ENCODE results near the gene PTER. TPM values are rescaled to one million over a fixed set of nuclear protein-coding genes. Genes with fewer than 3 reads are reported as not detected.

PTER gene
- total and polyA plus RNA-seq, 10 of the 15 experiments (the other 5 are each of a cell fraction or from before 2014, with no cell fraction given), result 16.0 to 31.2 (median 23.1) TPM

DNA sequence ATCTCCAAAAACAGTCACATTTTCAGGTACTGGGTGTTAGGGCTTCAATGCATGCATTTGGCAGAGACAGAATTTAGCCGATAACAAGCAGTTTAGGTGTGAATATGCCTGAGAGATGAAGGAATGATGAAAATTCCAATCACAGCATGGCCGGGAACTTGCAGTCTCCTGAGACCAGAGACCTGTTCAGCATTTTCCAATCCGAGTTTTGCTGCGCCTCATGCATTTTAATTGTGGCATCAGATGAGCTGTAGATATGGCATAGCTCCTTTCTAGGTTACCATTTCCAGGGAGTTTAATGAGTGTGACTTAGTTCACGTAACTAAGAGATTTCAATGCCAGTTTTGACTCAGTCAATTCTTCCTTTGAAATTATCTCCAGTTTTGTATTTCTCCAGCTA, 99.3 kb downstream of the PTER start (continued):
- TF ChIP-seq CREB1 (IDR thresholded peaks at IDR 0.05; ENCODE audit: low read depth), result no peak

DNA sequence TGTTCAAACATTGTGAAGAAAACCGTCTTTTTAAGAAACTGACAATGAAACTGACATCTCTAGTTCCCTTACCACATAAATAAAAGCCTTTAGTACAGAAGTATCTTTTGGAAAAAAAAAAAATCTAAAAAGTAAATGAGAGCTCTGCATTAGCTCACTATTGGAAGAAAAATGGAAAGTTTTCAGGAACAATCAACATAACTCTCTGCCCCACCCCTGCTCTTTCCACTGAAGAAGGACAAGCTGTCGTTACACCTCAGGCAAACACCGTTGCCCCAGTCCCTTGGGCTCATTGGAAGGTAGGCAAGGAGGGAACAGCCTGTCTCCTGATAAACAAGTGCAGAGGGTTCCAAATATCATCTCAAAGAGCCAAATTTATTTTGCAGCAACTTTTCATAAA, 107.3 kb downstream of the PTER start:
- H2AFZ ChIP-seq (ENCODE audit: control insufficient read depth, low read depth, low read length), result no peak overlapping the region
- ATAC-seq, result no peak
- CTCF ChIA-PET, result interaction anchor here (0.6 to 2.8 kb wide), 10 partner anchors 8 to 665 kb away, joined by 3 to 15 read pairs (median 4); no protein-coding TSS in a partner anchor
- no peak for DNase-seq (ENCODE audit: low read depth, low spot score)
- no peaks in the 10 kb centered on the region for H4K20me1 ChIP-seq (ENCODE audit: control insufficient read depth, insufficient read depth)
- H3K27me3 ChIP-seq (replicated peaks in 1 of 2; ENCODE audit: control insufficient read depth in 2 of 2, insufficient read depth in 2 of 2, low read length in 1 of 2), result no peaks in the 10 kb centered on the region; a peak in 1 of 4 replicates
- RAD21 ChIA-PET (ENCODE audit: unreplicated experiment), result interaction anchor here (0.7 kb wide), 1 partner anchor 32 kb away, joined by 4 read pairs; no protein-coding TSS in a partner anchor
- TF ChIP-seq, protein P1, sequence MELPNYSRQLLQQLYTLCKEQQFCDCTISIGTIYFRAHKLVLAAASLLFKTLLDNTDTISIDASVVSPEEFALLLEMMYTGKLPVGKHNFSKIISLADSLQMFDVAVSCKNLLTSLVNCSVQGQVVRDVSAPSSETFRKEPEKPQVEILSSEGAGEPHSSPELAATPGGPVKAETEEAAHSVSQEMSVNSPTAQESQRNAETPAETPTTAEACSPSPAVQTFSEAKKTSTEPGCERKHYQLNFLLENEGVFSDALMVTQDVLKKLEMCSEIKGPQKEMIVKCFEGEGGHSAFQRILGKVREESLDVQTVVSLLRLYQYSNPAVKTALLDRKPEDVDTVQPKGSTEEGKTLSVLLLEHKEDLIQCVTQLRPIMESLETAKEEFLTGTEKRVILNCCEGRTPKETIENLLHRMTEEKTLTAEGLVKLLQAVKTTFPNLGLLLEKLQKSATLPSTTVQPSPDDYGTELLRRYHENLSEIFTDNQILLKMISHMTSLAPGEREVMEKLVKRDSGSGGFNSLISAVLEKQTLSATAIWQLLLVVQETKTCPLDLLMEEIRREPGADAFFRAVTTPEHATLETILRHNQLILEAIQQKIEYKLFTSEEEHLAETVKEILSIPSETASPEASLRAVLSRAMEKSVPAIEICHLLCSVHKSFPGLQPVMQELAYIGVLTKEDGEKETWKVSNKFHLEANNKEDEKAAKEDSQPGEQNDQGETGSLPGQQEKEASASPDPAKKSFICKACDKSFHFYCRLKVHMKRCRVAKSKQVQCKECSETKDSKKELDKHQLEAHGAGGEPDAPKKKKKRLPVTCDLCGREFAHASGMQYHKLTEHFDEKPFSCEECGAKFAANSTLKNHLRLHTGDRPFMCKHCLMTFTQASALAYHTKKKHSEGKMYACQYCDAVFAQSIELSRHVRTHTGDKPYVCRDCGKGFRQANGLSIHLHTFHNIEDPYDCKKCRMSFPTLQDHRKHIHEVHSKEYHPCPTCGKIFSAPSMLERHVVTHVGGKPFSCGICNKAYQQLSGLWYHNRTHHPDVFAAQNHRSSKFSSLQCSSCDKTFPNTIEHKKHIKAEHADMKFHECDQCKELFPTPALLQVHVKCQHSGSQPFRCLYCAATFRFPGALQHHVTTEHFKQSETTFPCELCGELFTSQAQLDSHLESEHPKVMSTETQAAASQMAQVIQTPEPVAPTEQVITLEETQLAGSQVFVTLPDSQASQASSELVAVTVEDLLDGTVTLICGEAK (IDR thresholded peaks at IDR 0.05; ENCODE audit: borderline replicate concordance), result no peak
- TF ChIP-seq STAT1 (conservative IDR thresholded peaks at IDR 0.05) (no peak), NFYA (IDR thresholded peaks at IDR 0.05; ENCODE audit: borderline replicate concordance, low read depth, low read length) (no peak), IRF4 (IDR thresholded peaks at IDR 0.05; ENCODE audit: low read depth, low read length) (no peak), BMI1 (IDR thresholded peaks at IDR 0.05; ENCODE audit: borderline replicate concordance) (no peak)
- TF ChIP-seq, protein P2, sequence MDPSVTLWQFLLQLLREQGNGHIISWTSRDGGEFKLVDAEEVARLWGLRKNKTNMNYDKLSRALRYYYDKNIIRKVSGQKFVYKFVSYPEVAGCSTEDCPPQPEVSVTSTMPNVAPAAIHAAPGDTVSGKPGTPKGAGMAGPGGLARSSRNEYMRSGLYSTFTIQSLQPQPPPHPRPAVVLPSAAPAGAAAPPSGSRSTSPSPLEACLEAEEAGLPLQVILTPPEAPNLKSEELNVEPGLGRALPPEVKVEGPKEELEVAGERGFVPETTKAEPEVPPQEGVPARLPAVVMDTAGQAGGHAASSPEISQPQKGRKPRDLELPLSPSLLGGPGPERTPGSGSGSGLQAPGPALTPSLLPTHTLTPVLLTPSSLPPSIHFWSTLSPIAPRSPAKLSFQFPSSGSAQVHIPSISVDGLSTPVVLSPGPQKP (IDR thresholded peaks at IDR 0.05; ENCODE audit: low read depth, low read length), result no peak
- in situ Hi-C loops (cut with MboI) (loop anchor here (10.0 kb wide), 1 partner anchor 649 kb away; no protein-coding TSS in a partner anchor), intact Hi-C loops (cut with micrococcal nuclease; ENCODE audit: unreplicated experiment) (no loop called here)
- no peak for FAIRE-seq
- BruUV-seq (replicated peaks), result no TSS peak
- 44% methylated on average over 3 of the region's 3 CpGs for WGBS (ENCODE audit: insufficient coverage, insufficient replicate concordance, low lambda C conversion rate, missing lambda C conversion rate)
- H3K9me3 ChIP-seq (replicated peaks; ENCODE audit: control insufficient read depth, insufficient read depth, low read length), result no peaks in the 10 kb centered on the region
- H3K36me3 ChIP-seq (ENCODE audit: control insufficient read depth in 2 of 2, insufficient read depth in 2 of 2, low read length in 1 of 2), result no peaks in the 10 kb centered on the region
- no peak overlapping the region for H3K4me3 ChIP-seq
- H3K79me2 ChIP-seq (ENCODE audit: control insufficient read depth, insufficient read depth, low read length), result no peaks in the 10 kb centered on the region
- H3K9ac ChIP-seq (ENCODE audit: control insufficient read depth, insufficient read depth, low read length), result no peak overlapping the region
- SMC1A ChIA-PET (ENCODE audit: uncharacterized antibody, unreplicated experiment), result interaction anchor here (0.6 to 1.9 kb wide), 5 partner anchors 20 to 642 kb away, joined by 3 to 9 read pairs (median 3); no protein-coding TSS in a partner anchor
- POLR2A ChIA-PET, result no interaction called here
- no peak overlapping the region for H3K4me2 ChIP-seq (ENCODE audit: control insufficient read depth, insufficient read depth)
- no peaks in the 10 kb centered on the region for H3K4me1 ChIP-seq (ENCODE audit: control insufficient read depth, insufficient read depth, low read length)
- no peak overlapping the region for H3K27ac ChIP-seq (ENCODE audit: control insufficient read depth, insufficient read depth)
